ENCODE results near the gene AZGP1.
"Not testable (repeated sequence)": the region's sequence is repeated elsewhere in the genome, so short reads cannot be mapped to it uniquely, and the experiment has no call there.

Gene AZGP1

GRCh38 chr7:99952649-99953048 is 23.2 kb downstream of the AZGP1 start:
- DNase-seq (ENCODE audit: low read depth in 2 of 2, low spot score in 1 of 2): not testable (repeated sequence)

- not testable (repeated sequence) for DNase-seq (ENCODE audit: low read depth in 2 of 2, low spot score in 1 of 2)
Measured at GRCh38 chr7:99950819-99951218, 25.0 kb downstream of the AZGP1 start.

GRCh38 chr7:99949645-99950228 is 26.1 kb downstream of the AZGP1 start:
- no peak for DNase-seq (ENCODE audit: low read depth in 2 of 2, low spot score in 1 of 2)

- DNase-seq (ENCODE audit: low read depth in 2 of 2, low spot score in 1 of 2): no peak
Measured at GRCh38 chr7:99947608-99948007, 28.2 kb downstream of the AZGP1 start.

- no peak for DNase-seq (ENCODE audit: low read depth in 2 of 2, low spot score in 1 of 2)
Measured at GRCh38 chr7:99944497-99945070, 31.2 kb downstream of the AZGP1 start.

- DNase-seq (ENCODE audit: low read depth in 2 of 2, low spot score in 1 of 2): no peak
Measured at GRCh38 chr7:99943641-99944496, 32.0 kb downstream of the AZGP1 start.

- DNase-seq (ENCODE audit: low read depth in 2 of 2, low spot score in 1 of 2): no peak
Measured at GRCh38 chr7:99938296-99938695, 37.5 kb downstream of the AZGP1 start.

GRCh38 chr7:99935009-99935408 is 40.8 kb downstream of the AZGP1 start:
- DNase-seq (ENCODE audit: low read depth in 2 of 2, low spot score in 1 of 2): not testable (repeated sequence)

- DNase-seq (ENCODE audit: low read depth in 2 of 2, low spot score in 1 of 2): no peak
Measured at GRCh38 chr7:99930376-99930775, 45.5 kb downstream of the AZGP1 start.

GRCh38 chr7:99929730-99930053 is 46.1 kb downstream of the AZGP1 start:
- no peak for DNase-seq (ENCODE audit: low read depth in 2 of 2, low spot score in 1 of 2)

GRCh38 chr7:99928994-99929729 is 46.7 kb downstream of the AZGP1 start, which contains the start of gene GJC3:
GJC3 (minus strand) TSS chr7:99929620; CDS start chr7:99929620, 0 bp downstream.
- DNase-seq (ENCODE audit: low read depth in 2 of 2, low spot score in 1 of 2): no peak

- no peak for DNase-seq (ENCODE audit: low read depth in 2 of 2, low spot score in 1 of 2)
Measured at GRCh38 chr7:99928188-99928587, 47.6 kb downstream of the AZGP1 start.

GRCh38 chr7:99927536-99927935 is 48.3 kb downstream of the AZGP1 start:
- DNase-seq (ENCODE audit: low read depth in 2 of 2, low spot score in 1 of 2): no peak

GRCh38 chr7:99926321-99926720 is 49.5 kb downstream of the AZGP1 start:
- no peak for DNase-seq (ENCODE audit: low read depth in 2 of 2, low spot score in 1 of 2)

GRCh38 chr7:99923200-99923599 is 52.6 kb downstream of the AZGP1 start:
- DNase-seq (ENCODE audit: low read depth in 2 of 2, low spot score in 1 of 2): no peak

- no peak for DNase-seq (ENCODE audit: low read depth in 2 of 2, low spot score in 1 of 2)
Measured at GRCh38 chr7:99920149-99920548, 55.7 kb downstream of the AZGP1 start.

- no peak for DNase-seq (ENCODE audit: low read depth in 2 of 2, low spot score in 1 of 2)
Measured at GRCh38 chr7:99919814-99920112, 56.1 kb downstream of the AZGP1 start.

- DNase-seq (ENCODE audit: low read depth in 2 of 2, low spot score in 1 of 2): peak; percentile 72 to 82
Measured at GRCh38 chr7:99918959-99919813, 56.6 kb downstream of the AZGP1 start, which contains the start of gene TRIM4. TRIM4 (minus strand) TSS chr7:99919530; CDS start chr7:99919401, 129 bp downstream.
